HG03196 (cell line): ENCODE results near the gene OR2AJ1.

Source experiments
- ATAC-seq: cut with Tn5 transposase; IDR thresholded peaks from one replicate; pipeline ENCODE4 v1.9.1; 2021; ENCODE audit not compliant: unreplicated experiment

OR2AJ1 gene

GRCh38 chr1:247961791-247962190 is 37.1 kb downstream of the OR2AJ1 start:
- ATAC-seq = no peak

- ATAC-seq = no peak
Measured at GRCh38 chr1:247962911-247963588, 38.4 kb downstream of the OR2AJ1 start.

- ATAC-seq = no peak
Measured at GRCh38 chr1:247964933-247965332, 40.2 kb downstream of the OR2AJ1 start, which contains the start of gene OR2AK2. Gene OR2AK2, plus strand, starts transcription at chr1:247965233. Its CDS starts 144 bp downstream, at chr1:247965377.

GRCh38 chr1:247966532-247967204 is 42.0 kb downstream of the OR2AJ1 start:
- peak; percentile 70 for ATAC-seq
